K562 treated with DMSO at 1 percent for 4 hours (cell line): Measurements from ENCODE around the gene SLC5A10. TPM values are rescaled to one million over a fixed set of nuclear protein-coding genes. Genes with fewer than 3 reads are reported as not detected.

Source experiments
- total RNA-seq: library from RNA; unstranded; fragments of 300-600 nt; gene quantifications from 2 replicates; pipeline ENCODE4 v1.2.3, GENCODE V29; 2022; ENCODE audit not compliant: insufficient read depth

SLC5A10 gene
- not detected in 2 replicates for total RNA-seq

GRCh38 chr17:18951941-18952842 lies at the start of gene SLC5A10:
SLC5A10 (plus strand) TSS chr17:18952165; CDS start chr17:18952206, 41 bp downstream.

GRCh38 chr17:19004421-19005136 lies 52.6 kb downstream of the SLC5A10 start, which contains the start of gene FAM83G:
FAM83G (minus strand) TSS chr17:19004764; CDS start chr17:19004041, 723 bp downstream.

GRCh38 chr17:19046782-19047375 lies 94.9 kb downstream of the SLC5A10 start, which contains the start of gene GRAP:
GRAP (minus strand) TSS chr17:19046957; CDS start chr17:19046926, 31 bp downstream.

Other genes starting within 250 kb of the SLC5A10 start
- gene FBXW10, start 208.1 kb upstream of the SLC5A10 start, total RNA-seq = not detected in 2 replicates
- gene TVP23B, start 171.0 kb upstream of the SLC5A10 start, total RNA-seq = 18.3 and 21.0 TPM in 2 replicates
- 21.2 and 31.9 TPM in 2 replicates for gene PRPSAP2, start 94.0 kb upstream of the SLC5A10 start, total RNA-seq
- gene FAM83G, start 52.6 kb downstream of the SLC5A10 start, total RNA-seq = 4.3 and 7.3 TPM in 2 replicates
- not detected in 2 replicates for gene GRAP, start 94.8 kb downstream of the SLC5A10 start, total RNA-seq
- not detected in 2 replicates for gene GRAPL, start 175.4 kb downstream of the SLC5A10 start, total RNA-seq